NCI-H2171 (cell line): ENCODE measurements around the gene SAMD4A.
"Not testable (repeated sequence)": the region's sequence is repeated elsewhere in the genome, so short reads cannot be mapped to it uniquely, and the experiment has no call there.

ENCODE experiments used
- DNase-seq: peaks from one replicate; lab custom pipeline; 2025; lab: John Stamatoyannopoulos, UW

The SAMD4A gene

GRCh38 chr14:54599966-54600716, 33.2 kb downstream of the SAMD4A start:
- DNase-seq: no peak

- DNase-seq: no peak
Observed at GRCh38 chr14:54600717-54601109, 33.8 kb downstream of the SAMD4A start.

GRCh38 chr14:54603362-54603761, 36.4 kb downstream of the SAMD4A start:
- no peak for DNase-seq

GRCh38 chr14:54606178-54606577, 39.2 kb downstream of the SAMD4A start:
- DNase-seq: no peak

- no peak for DNase-seq
Observed at GRCh38 chr14:54606631-54607133, 39.8 kb downstream of the SAMD4A start.

- DNase-seq: no peak
Observed at GRCh38 chr14:54609576-54609975, 42.6 kb downstream of the SAMD4A start.

GRCh38 chr14:54610051-54610977, 43.4 kb downstream of the SAMD4A start:
- no peak for DNase-seq

- no peak for DNase-seq
Observed at GRCh38 chr14:54614296-54614695, 47.4 kb downstream of the SAMD4A start.

GRCh38 chr14:54617467-54617866, 50.5 kb downstream of the SAMD4A start:
- no peak for DNase-seq

- no peak for DNase-seq
Observed at GRCh38 chr14:54621686-54622085, 54.8 kb downstream of the SAMD4A start.

GRCh38 chr14:54622192-54622958, 55.4 kb downstream of the SAMD4A start:
- no peak for DNase-seq

- no peak for DNase-seq
Observed at GRCh38 chr14:54623279-54624004, 56.5 kb downstream of the SAMD4A start.

GRCh38 chr14:54624005-54624358, 57.1 kb downstream of the SAMD4A start:
- DNase-seq: not testable (repeated sequence)

GRCh38 chr14:54625112-54625511, 58.2 kb downstream of the SAMD4A start:
- DNase-seq: no peak

GRCh38 chr14:54627219-54627539, 60.3 kb downstream of the SAMD4A start:
- no peak for DNase-seq

- DNase-seq: no peak
Observed at GRCh38 chr14:54627540-54628363, 60.8 kb downstream of the SAMD4A start.

GRCh38 chr14:54629183-54629582, 62.3 kb downstream of the SAMD4A start:
- no peak for DNase-seq

- DNase-seq: no peak
Observed at GRCh38 chr14:54629635-54630360, 62.9 kb downstream of the SAMD4A start.

GRCh38 chr14:54631016-54631415, 64.1 kb downstream of the SAMD4A start:
- DNase-seq: no peak

GRCh38 chr14:54632452-54632851, 65.5 kb downstream of the SAMD4A start:
- DNase-seq: no peak
